ENCODE measurements around the gene ANKRD39.
"Not testable (repeated sequence)": the region's sequence is repeated elsewhere in the genome, so short reads cannot be mapped to it uniquely, and the experiment has no call there.

Gene ANKRD39

GRCh38 chr2:96805946-96806345 lies 51.9 kb downstream of the ANKRD39 start:
- DNase-seq: not testable (repeated sequence)

- DNase-seq: no peak
Observed at GRCh38 chr2:96804986-96805385, 52.8 kb downstream of the ANKRD39 start.

- DNase-seq: no peak
Observed at GRCh38 chr2:96802721-96803120, 55.1 kb downstream of the ANKRD39 start.

GRCh38 chr2:96801786-96802595 lies 55.8 kb downstream of the ANKRD39 start:
- no peak for DNase-seq

- no peak for DNase-seq
Observed at GRCh38 chr2:96801005-96801785, 56.6 kb downstream of the ANKRD39 start.

- DNase-seq: no peak
Observed at GRCh38 chr2:96800061-96801004, 57.5 kb downstream of the ANKRD39 start.

- no peak for DNase-seq
Observed at GRCh38 chr2:96799623-96799935, 58.2 kb downstream of the ANKRD39 start.

- no peak for DNase-seq
Observed at GRCh38 chr2:96798733-96799622, 58.8 kb downstream of the ANKRD39 start.
